HCT116 (cell line): Measurements from ENCODE around the gene ADAMTS4.

Experiments used
- CEBPB ChIP-seq: IDR thresholded peaks from 2 replicates; pipeline ENCODE4 v1.6.1; 2012; ENCODE audit warnings: low read depth
- EZH2 ChIP-seq: fragments of 200-600 bp; sonication (generic); IDR thresholded peaks from 2 replicates; pipeline ENCODE4 v1.6.1; 2017; ENCODE audit warnings: antibody characterized with exemption, mixed run types
- FOSL1 ChIP-seq: IDR thresholded peaks from 2 replicates; pipeline ENCODE4 v1.6.1; 2012; ENCODE audit warnings: low read depth
- MAX ChIP-seq: IDR thresholded peaks from 2 replicates; pipeline ENCODE4 v1.6.1; 2012
- POLR2A ChIP-seq: IDR thresholded peaks from 2 replicates; pipeline ENCODE4 v1.7.0; 2011; ENCODE audit warnings: borderline replicate concordance; ENCODE audit not compliant: insufficient read depth, insufficient read length; ENCODE audit errors: extremely low read depth
- POLR2AphosphoS5 ChIP-seq: IDR thresholded peaks from 2 replicates; pipeline ENCODE4 v1.6.1; 2011; ENCODE audit warnings: mild to moderate bottlenecking, low read depth, low read length, moderate library complexity
- SIN3A ChIP-seq: IDR thresholded peaks from 2 replicates; pipeline ENCODE4 v1.6.1; 2012; ENCODE audit warnings: low read depth
- SP1 ChIP-seq: IDR thresholded peaks from 2 replicates; pipeline ENCODE4 v1.6.1; 2012; ENCODE audit warnings: low read depth
- SRF ChIP-seq: IDR thresholded peaks from 2 replicates; pipeline ENCODE4 v1.6.1; 2012; ENCODE audit warnings: low read depth
- ZFX ChIP-seq: fragments of 450-650 bp; IDR thresholded peaks from 2 replicates; pipeline ENCODE4 v1.6.1; 2017
- ZNF274 ChIP-seq: fragments of 200-500 bp; sonication (Bioruptor generic); IDR thresholded peaks from 2 replicates; pipeline ENCODE4 v1.6.1; 2014; ENCODE audit warnings: mild to moderate bottlenecking, low read depth, low read length, inconsistent platforms
- TF ChIP-seq, protein P1 (sequence below), 3 experiments: fragments of 200-600 bp in 1 of 3; sonication (generic) in 1 of 3; IDR thresholded peaks in 2 of 3; conservative IDR thresholded peaks in 1 of 3; 2 replicates each; pipeline ENCODE4 v1.5.1; 2012 to 2017; ENCODE audit warnings: low read depth in 2 of 3, low read length in 2 of 3, antibody characterized with exemption in 1 of 3, borderline replicate concordance in 1 of 3, control low read depth in 1 of 3, mild to moderate bottlenecking in 1 of 3, mixed read lengths in 1 of 3, mixed run types in 1 of 3, moderate library complexity in 1 of 3; ENCODE audit not compliant: insufficient read depth in 1 of 3
- TF ChIP-seq, protein P2 (sequence below): IDR thresholded peaks from 2 replicates; pipeline ENCODE4 v1.6.1; 2012; ENCODE audit warnings: low read depth

GRCh38 chr1:161171696-161172095 lies 27.2 kb downstream of the ADAMTS4 start:
- TF ChIP-seq POLR2AphosphoS5 (no peak), ZFX (no peak), EZH2 (no peak), CEBPB (no peak), ZNF274 (no peak), FOSL1 (no peak), POLR2A (no peak), MAX (no peak), SP1 (no peak), SIN3A (no peak), SRF (no peak)
- TF ChIP-seq, protein P1, sequence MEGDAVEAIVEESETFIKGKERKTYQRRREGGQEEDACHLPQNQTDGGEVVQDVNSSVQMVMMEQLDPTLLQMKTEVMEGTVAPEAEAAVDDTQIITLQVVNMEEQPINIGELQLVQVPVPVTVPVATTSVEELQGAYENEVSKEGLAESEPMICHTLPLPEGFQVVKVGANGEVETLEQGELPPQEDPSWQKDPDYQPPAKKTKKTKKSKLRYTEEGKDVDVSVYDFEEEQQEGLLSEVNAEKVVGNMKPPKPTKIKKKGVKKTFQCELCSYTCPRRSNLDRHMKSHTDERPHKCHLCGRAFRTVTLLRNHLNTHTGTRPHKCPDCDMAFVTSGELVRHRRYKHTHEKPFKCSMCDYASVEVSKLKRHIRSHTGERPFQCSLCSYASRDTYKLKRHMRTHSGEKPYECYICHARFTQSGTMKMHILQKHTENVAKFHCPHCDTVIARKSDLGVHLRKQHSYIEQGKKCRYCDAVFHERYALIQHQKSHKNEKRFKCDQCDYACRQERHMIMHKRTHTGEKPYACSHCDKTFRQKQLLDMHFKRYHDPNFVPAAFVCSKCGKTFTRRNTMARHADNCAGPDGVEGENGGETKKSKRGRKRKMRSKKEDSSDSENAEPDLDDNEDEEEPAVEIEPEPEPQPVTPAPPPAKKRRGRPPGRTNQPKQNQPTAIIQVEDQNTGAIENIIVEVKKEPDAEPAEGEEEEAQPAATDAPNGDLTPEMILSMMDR (IDR thresholded peaks at IDR 0.05 in 2 of 3, conservative IDR thresholded peaks at IDR 0.05 in 1 of 3; ENCODE audit: borderline replicate concordance in 1 of 3, insufficient read depth in 1 of 3, low read depth in 2 of 3, low read length in 2 of 3), result no peak
- TF ChIP-seq, protein P2, sequence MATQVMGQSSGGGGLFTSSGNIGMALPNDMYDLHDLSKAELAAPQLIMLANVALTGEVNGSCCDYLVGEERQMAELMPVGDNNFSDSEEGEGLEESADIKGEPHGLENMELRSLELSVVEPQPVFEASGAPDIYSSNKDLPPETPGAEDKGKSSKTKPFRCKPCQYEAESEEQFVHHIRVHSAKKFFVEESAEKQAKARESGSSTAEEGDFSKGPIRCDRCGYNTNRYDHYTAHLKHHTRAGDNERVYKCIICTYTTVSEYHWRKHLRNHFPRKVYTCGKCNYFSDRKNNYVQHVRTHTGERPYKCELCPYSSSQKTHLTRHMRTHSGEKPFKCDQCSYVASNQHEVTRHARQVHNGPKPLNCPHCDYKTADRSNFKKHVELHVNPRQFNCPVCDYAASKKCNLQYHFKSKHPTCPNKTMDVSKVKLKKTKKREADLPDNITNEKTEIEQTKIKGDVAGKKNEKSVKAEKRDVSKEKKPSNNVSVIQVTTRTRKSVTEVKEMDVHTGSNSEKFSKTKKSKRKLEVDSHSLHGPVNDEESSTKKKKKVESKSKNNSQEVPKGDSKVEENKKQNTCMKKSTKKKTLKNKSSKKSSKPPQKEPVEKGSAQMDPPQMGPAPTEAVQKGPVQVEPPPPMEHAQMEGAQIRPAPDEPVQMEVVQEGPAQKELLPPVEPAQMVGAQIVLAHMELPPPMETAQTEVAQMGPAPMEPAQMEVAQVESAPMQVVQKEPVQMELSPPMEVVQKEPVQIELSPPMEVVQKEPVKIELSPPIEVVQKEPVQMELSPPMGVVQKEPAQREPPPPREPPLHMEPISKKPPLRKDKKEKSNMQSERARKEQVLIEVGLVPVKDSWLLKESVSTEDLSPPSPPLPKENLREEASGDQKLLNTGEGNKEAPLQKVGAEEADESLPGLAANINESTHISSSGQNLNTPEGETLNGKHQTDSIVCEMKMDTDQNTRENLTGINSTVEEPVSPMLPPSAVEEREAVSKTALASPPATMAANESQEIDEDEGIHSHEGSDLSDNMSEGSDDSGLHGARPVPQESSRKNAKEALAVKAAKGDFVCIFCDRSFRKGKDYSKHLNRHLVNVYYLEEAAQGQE, result no peak
